HG03378 (cell line): ENCODE results near the gene FAM20A.
"Not testable (repeated sequence)": the region's sequence is repeated elsewhere in the genome, so short reads cannot be mapped to it uniquely, and the experiment has no call there.

Experiments used
- ATAC-seq: cut with Tn5 transposase; IDR thresholded peaks from one replicate; pipeline ENCODE4 v1.9.1; 2021; ENCODE audit warnings: mild to moderate bottlenecking, moderate library complexity; ENCODE audit not compliant: unreplicated experiment

Gene FAM20A

DNA sequence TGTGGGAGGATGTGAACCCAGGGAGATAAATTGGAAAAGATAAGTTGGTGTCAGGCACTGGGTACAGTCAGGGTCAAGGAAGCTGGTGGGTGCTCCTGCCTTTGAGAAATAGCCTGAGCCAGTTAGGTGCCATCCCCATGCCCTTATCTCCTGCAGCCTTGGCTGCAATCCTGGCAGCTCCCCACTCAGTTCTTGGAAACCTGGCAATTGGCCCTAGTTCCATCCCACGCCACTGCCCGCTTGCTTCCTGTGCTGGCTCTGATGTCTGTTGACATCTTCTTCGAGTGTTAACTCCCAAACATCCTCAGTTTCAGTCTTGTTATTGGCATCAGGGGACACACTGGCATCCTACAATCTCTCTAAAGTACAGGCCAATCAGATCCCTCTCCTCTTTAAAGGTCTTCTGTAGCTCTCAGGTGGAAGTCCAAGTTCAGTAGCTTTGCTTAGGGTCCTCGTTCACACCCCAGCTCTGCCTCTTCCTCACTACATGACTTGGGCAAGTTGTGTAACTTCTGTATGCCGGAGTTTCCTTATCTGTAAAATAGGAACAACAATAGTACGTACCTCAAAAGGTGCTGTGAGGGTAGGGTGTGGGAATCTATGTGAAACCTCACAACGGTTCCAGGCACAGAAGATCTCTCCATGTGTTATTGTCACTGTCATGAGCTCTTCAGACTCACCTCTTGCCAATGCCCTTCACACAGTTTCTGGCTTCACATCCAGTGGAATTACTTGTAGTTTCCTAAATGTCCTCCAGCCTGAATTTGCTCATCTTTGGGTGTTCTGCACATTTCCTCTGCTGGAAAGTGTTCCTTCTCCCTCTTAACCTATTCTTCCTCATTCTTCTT, 102.5 kb downstream of the FAM20A start:
- peak; percentile 14 for ATAC-seq

DNA sequence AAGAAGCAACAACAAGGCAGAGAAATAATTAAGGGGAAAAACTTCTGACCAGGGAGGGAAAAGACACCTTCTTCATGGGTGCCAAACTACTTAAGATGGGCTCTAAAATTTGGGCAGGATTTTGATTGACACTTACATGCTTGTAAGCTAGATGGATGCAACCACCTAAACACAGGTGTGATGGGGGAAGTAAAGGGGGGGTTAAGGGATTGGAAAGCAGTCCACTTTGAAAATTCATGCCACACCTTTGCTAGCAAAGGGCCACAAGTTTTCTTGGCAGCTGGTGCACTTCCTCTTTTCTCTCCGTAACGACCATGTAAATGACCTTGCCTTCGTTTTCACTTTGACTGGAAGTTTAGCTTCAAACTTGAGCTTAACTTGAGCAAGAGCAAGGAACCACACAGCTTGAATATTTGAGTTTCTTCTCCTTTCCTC, 103.3 kb downstream of the FAM20A start:
- ATAC-seq: peak; percentile 94

DNA sequence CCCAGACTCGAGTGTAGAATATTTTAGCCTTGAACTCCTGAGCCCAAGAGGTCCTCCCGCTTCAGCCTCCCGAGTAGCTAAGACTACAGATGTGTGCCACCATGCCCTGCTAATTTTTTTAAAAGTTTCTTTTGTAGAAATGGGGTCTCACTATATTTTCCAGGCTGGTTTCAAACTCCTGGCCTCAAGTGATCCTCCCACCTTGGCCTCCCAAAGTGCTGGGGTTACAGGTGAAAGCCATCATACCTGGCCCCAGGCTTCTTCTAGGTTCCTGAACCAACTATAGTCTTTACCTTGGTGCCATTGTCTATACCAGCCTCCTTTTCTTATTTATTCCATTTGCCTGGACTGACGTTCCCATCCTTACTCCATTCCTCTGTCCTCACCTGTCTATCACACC, 106.1 kb downstream of the FAM20A start:
- ATAC-seq: no peak

GRCh38 chr17:68492394-68493054, 108.6 kb downstream of the FAM20A start:
- not testable (repeated sequence) for ATAC-seq

- no peak for ATAC-seq
Observed at GRCh38 chr17:68491381-68492231, 109.6 kb downstream of the FAM20A start.

DNA sequence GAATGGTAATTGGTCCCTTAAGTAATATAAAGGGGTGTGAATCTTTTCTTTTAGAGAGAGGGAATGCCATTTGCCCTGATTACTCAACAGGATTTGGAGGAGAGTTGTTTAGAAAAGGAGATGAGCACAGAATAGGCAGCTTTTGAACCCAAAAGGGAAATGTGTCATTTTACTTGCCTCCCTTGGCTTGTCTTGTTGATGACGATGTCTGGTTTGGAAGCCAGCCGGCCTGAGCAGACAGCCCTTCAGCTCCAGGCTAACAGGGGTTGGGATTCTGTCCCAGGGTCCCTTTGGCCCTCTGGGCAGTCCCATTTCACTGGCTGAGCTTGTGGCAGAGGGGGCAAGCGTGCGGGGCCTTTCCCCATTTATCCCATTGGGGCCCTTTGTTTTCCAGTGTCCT, 111.2 kb downstream of the FAM20A start:
- ATAC-seq: no peak
